IMR-90 (cell line): Measurements from ENCODE around the gene LHX8. TPM values are rescaled to one million over a fixed set of nuclear protein-coding genes. Genes with fewer than 3 reads are reported as not detected.

Experiments used
- ATAC-seq: fragments of 200-7000 bp; cut with Tn5 transposase; 2 replicates; pipeline ENCODE4 v1.9.1; 2020; ENCODE audit warnings: low read depth, mild to moderate bottlenecking, moderate library complexity
- BruUV-seq: library from RNA; stranded (reverse); fragments of 400-500 nt; replicated peaks from 2 replicates; lab custom pipeline; 2021; lab: Mats Ljungman, UMichigan
- CTCF ChIA-PET: fragments of 300-600 bp; formaldehyde crosslinking; extraction: SDS; loops from one replicate; lab custom pipeline; 2021; ENCODE audit warnings: antibody characterized with exemption; lab: Yijun Ruan, JAX
- POLR2A ChIA-PET: fragments of 300-600 bp; sonication (Branson Sonifier 250); formaldehyde crosslinking; loops from one replicate; lab custom pipeline; 2022; ENCODE audit warnings: antibody characterized with exemption; ENCODE audit not compliant: unreplicated experiment; lab: Charles Lee
- DNase-seq: peaks from one replicate; pipeline ENCODE4 v3.0.0; 2013
- H2AFZ ChIP-seq: replicated peaks from 2 replicates; pipeline ENCODE3; 2013; ENCODE audit warnings: low read length, mild to moderate bottlenecking; ENCODE audit not compliant: poor library complexity
- H2AK5ac ChIP-seq: 2 replicates; pipeline ENCODE4 v1.6.1; 2013; ENCODE audit warnings: low read depth, low read length, inconsistent platforms
- H2AK9ac ChIP-seq: replicated peaks from 2 replicates; pipeline ENCODE3; 2013; ENCODE audit warnings: mild to moderate bottlenecking, low read depth, low read length, moderate library complexity; ENCODE audit not compliant: poor library complexity
- H2BK120ac ChIP-seq: 2 replicates; pipeline ENCODE4 v1.6.1; 2013; ENCODE audit warnings: low read depth, low read length, inconsistent platforms
- H2BK15ac ChIP-seq: 3 replicates; pipeline ENCODE4 v1.6.1; 2013; ENCODE audit warnings: low read depth, low read length, inconsistent platforms
- H2BK20ac ChIP-seq: 2 replicates; pipeline ENCODE4 v1.6.1; 2013; ENCODE audit warnings: low read depth, mild to moderate bottlenecking, inconsistent platforms, low read length, moderate library complexity
- H2BK5ac ChIP-seq: 2 replicates; pipeline ENCODE4 v1.6.1; 2013; ENCODE audit warnings: mild to moderate bottlenecking, low read depth, low read length, inconsistent platforms; ENCODE audit not compliant: poor library complexity, severe bottlenecking
- H3K14ac ChIP-seq: replicated peaks from 2 replicates; pipeline ENCODE4 v1.6.1; 2013; ENCODE audit warnings: low read depth, low read length, inconsistent platforms
- H3K18ac ChIP-seq: 2 replicates; pipeline ENCODE4 v1.6.1; 2013; ENCODE audit warnings: low read depth, low read length, control low read depth
- H3K23ac ChIP-seq: 2 replicates; pipeline ENCODE4 v1.6.1; 2013; ENCODE audit warnings: low read depth, low read length, inconsistent platforms
- H3K27ac ChIP-seq: 2 replicates; pipeline ENCODE4 v1.5.1; 2013; ENCODE audit warnings: mild to moderate bottlenecking, control low read depth, low read length; ENCODE audit not compliant: insufficient read depth
- H3K27me3 ChIP-seq: 2 replicates; pipeline ENCODE4 v1.6.1; 2013; ENCODE audit warnings: low read length; ENCODE audit not compliant: control insufficient read depth, insufficient read depth
- H3K36me3 ChIP-seq: 2 replicates; pipeline ENCODE4 v1.6.1; 2013; ENCODE audit warnings: low read length, mixed read lengths; ENCODE audit not compliant: control insufficient read depth, insufficient read depth
- H3K4ac ChIP-seq: 2 replicates; pipeline ENCODE4 v1.6.1; 2013; ENCODE audit warnings: low read depth, low read length, inconsistent platforms
- H3K4me1 ChIP-seq: 2 replicates; pipeline ENCODE4 v1.6.1; 2013; ENCODE audit warnings: low read length, mixed read lengths; ENCODE audit not compliant: control insufficient read depth, insufficient read depth
- H3K4me2 ChIP-seq: 2 replicates; pipeline ENCODE4 v1.6.1; 2013; ENCODE audit warnings: low read depth, mild to moderate bottlenecking, control low read depth, low read length, moderate library complexity
- H3K4me3 ChIP-seq: 2 replicates; pipeline ENCODE4 v1.5.1; 2013; ENCODE audit warnings: low read depth, mild to moderate bottlenecking, control low read depth, low read length, moderate library complexity; ENCODE audit not compliant: insufficient read depth
- H3K56ac ChIP-seq: 2 replicates; pipeline ENCODE4 v1.6.1; 2013; ENCODE audit warnings: low read length, inconsistent platforms; ENCODE audit not compliant: insufficient read depth; ENCODE audit errors: extremely low read depth
- H3K79me1 ChIP-seq, 2 experiments: 2 replicates each; pipeline ENCODE4 v1.6.1; 2013; ENCODE audit warnings: low read length in 2 of 2, inconsistent platforms in 1 of 2, low read depth in 1 of 2
- H3K9ac ChIP-seq: 2 replicates; pipeline ENCODE4 v1.6.1; 2013; ENCODE audit warnings: low read depth, low read length, control low read depth
- H3K9me1 ChIP-seq: 2 replicates; pipeline ENCODE4 v1.6.1; 2013; ENCODE audit warnings: low read length, inconsistent platforms; ENCODE audit not compliant: insufficient read depth
- H3K9me3 ChIP-seq: 2 replicates; pipeline ENCODE4 v1.6.1; 2013; ENCODE audit warnings: low read length; ENCODE audit not compliant: control insufficient read depth, insufficient read depth
- H4K20me1 ChIP-seq: 2 replicates; pipeline ENCODE4 v1.6.1; 2013; ENCODE audit warnings: low read length, inconsistent platforms; ENCODE audit not compliant: insufficient read depth
- H4K5ac ChIP-seq: 2 replicates; pipeline ENCODE4 v1.6.1; 2013; ENCODE audit warnings: mild to moderate bottlenecking, low read depth, low read length, control low read depth
- H4K8ac ChIP-seq, 2 experiments: 2 replicates each; pipeline ENCODE4 v1.6.1; 2013; ENCODE audit warnings: low read depth in 2 of 2, low read length in 2 of 2, control low read depth in 1 of 2, inconsistent platforms in 1 of 2
- H4K91ac ChIP-seq: 2 replicates; pipeline ENCODE4 v1.6.1; 2013; ENCODE audit warnings: low read depth, low read length, inconsistent platforms; ENCODE audit not compliant: insufficient read depth
- BHLHE40 ChIP-seq: fragments of 150-350 bp; IDR thresholded peaks from 2 replicates; pipeline ENCODE4 v1.6.1; 2016; ENCODE audit warnings: mild to moderate bottlenecking, low read depth, low read length
- CEBPB ChIP-seq: IDR thresholded peaks from 2 replicates; pipeline ENCODE4 v1.6.1; 2012; ENCODE audit warnings: low read depth, low read length, improper control_type of control experiment
- CHD1 ChIP-seq: IDR thresholded peaks from 2 replicates; pipeline ENCODE4 v1.6.1; 2012; ENCODE audit warnings: low read depth, low read length, improper control_type of control experiment
- FOS ChIP-seq: fragments of 150-350 bp; IDR thresholded peaks from 2 replicates; pipeline ENCODE4 v1.6.1; 2016; ENCODE audit warnings: low read depth, low read length
- MAFK ChIP-seq: IDR thresholded peaks from 2 replicates; pipeline ENCODE4 v1.6.1; 2012; ENCODE audit warnings: low read depth, low read length, improper control_type of control experiment
- MAZ ChIP-seq: IDR thresholded peaks from 2 replicates; pipeline ENCODE4 v1.6.1; 2012; ENCODE audit warnings: low read depth, mild to moderate bottlenecking, low read length, improper control_type of control experiment, moderate library complexity, borderline replicate concordance
- NFE2L2 ChIP-seq: fragments of 150-350 bp; IDR thresholded peaks from 2 replicates; pipeline ENCODE4 v1.6.1; 2016; ENCODE audit warnings: low read depth, mild to moderate bottlenecking, low read length
- POLR2A ChIP-seq: IDR thresholded peaks from 2 replicates; pipeline ENCODE4 v1.6.1; 2012; ENCODE audit warnings: mild to moderate bottlenecking, low read depth, low read length
- RAD21 ChIP-seq: IDR thresholded peaks from 2 replicates; pipeline ENCODE4 v1.6.1; 2012; ENCODE audit warnings: low read length, improper control_type of control experiment
- RFX5 ChIP-seq: IDR thresholded peaks from 2 replicates; pipeline ENCODE4 v1.8.0; 2012; ENCODE audit warnings: low read depth, mild to moderate bottlenecking, low read length, moderate library complexity
- SMC3 ChIP-seq: fragments of 150-350 bp; IDR thresholded peaks from 2 replicates; pipeline ENCODE4 v1.6.1; 2016; ENCODE audit warnings: low read depth, mild to moderate bottlenecking, antibody characterized with exemption, low read length, moderate library complexity
- WGBS, 2 experiments: methylation state at CpG; one replicate each; pipeline versions ENCODE4 v1.1.5 to v1.1.7; 2013; ENCODE audit warnings: missing lambda C conversion rate in 2 of 2; ENCODE audit not compliant: insufficient read length in 1 of 2; ENCODE audit errors: extremely low coverage in 2 of 2; 5-methylcytosine and 5-hydroxymethylcytosine counted together
- dilution Hi-C: fragments of 300-500 bp; cut with HindIII; formaldehyde crosslinking; loops from one replicate; pipeline ENCODE4 v1.14.3; 2018; ENCODE audit warnings: low sequenced_read_pairs; ENCODE audit not compliant: unreplicated experiment
- in situ Hi-C: fragments of 300-500 bp; cut with MboI; formaldehyde crosslinking; loops from 3 replicates; pipeline ENCODE4 v1.14.3; 2019; ENCODE audit warnings: low sequenced_read_pairs, inconsistent platforms, mixed read lengths
- intact Hi-C: fragments of 100-400 bp; cut with micrococcal nuclease; formaldehyde crosslinking; loops from 2 replicates; pipeline ENCODE4 v1.10.0; 2022
- polyA plus RNA-seq, 3 experiments: library from polyadenylated mRNA; depleted of rRNA; stranded (reverse); fragments of >200 nt; gene quantifications; 2 replicates each; pipeline ENCODE4 v1.2.3, GENCODE V29; 2012; ENCODE audit warnings: low replicate concordance in 1 of 3
- total RNA-seq: library from RNA; depleted of rRNA; stranded (reverse); fragments of >200 nt; gene quantifications from 2 replicates; pipeline ENCODE4 v1.2.3, GENCODE V29; 2012
- TF ChIP-seq, protein P1 (sequence below): fragments of 150-350 bp; IDR thresholded peaks from 2 replicates; pipeline ENCODE4 v1.6.1; 2016; ENCODE audit warnings: low read depth, mild to moderate bottlenecking, low read length, moderate library complexity, borderline replicate concordance
- TF ChIP-seq, protein P2 (sequence below): conservative IDR thresholded peaks from 2 replicates; pipeline ENCODE4 v1.5.1; 2012; ENCODE audit warnings: mild to moderate bottlenecking, low read depth, low read length, improper control_type of control experiment
- TF ChIP-seq, protein P3 (sequence below): fragments of 150-350 bp; IDR thresholded peaks from 2 replicates; pipeline ENCODE4 v1.6.1; 2017; ENCODE audit warnings: mild to moderate bottlenecking, antibody characterized with exemption, low read length, low read depth

LHX8 gene
- total and polyA plus RNA-seq, 2 of the 4 experiments (the other 2 are of a cell fraction): not detected

DNA sequence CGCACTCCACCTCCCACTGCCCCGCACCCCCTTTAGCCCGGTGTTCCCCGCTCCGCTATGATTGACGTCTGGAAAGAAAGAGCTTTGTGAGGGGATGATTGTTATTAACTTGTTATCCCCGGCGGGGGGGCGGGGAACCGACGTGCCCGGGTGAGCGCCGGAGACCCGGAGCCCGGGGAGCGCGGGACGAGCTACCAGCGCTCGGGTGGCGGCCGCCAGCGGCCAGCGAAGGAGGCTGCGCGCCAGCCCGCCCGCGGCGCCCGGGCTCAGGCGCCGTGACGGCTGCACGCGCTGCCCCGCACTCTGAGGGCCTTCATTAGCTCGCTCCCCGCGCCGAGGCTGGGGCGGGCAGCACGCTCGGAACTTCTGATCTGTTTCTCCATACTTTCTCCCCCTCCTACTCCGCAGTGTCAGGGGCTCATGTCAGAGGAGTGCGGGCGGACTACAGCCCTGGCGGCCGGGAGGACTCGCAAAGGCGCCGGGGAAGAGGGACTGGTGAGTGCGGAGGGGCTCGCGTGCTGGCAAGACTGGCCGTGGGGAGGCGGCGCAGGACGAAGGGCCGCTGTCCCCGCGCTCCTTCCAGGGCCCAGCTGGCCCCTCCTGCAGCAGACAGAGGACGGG is 2.1 kb downstream of the LHX8 start:
- H3K4me2 ChIP-seq: peak overlapping the region; percentile 30; the same call in 1 of the 2 replicates
- no peaks in the 10 kb centered on the region for H4K20me1 ChIP-seq
- H2AK5ac ChIP-seq: no peak overlapping the region
- H4K5ac ChIP-seq: no peak overlapping the region
- H3K27ac ChIP-seq: no peak overlapping the region
- no peak overlapping the region for H3K18ac ChIP-seq
- dilution Hi-C loops: no loop called here
- ATAC-seq (no peak; the same call in 1 of the 2 replicates), DNase-seq (no peak)
- H3K79me1 ChIP-seq: no peaks in the 10 kb centered on the region
- no peak overlapping the region for H3K4ac ChIP-seq
- no peak overlapping the region for H3K14ac ChIP-seq
- H2BK20ac ChIP-seq: no peak overlapping the region
- no TSS peak for BruUV-seq
- H3K9me1 ChIP-seq: no peaks in the 10 kb centered on the region
- no peak overlapping the region for H4K8ac ChIP-seq
- peaks cover 61% of the 10 kb centered on the region for H3K27me3 ChIP-seq
- no peaks in the 10 kb centered on the region for H3K4me1 ChIP-seq
- H2BK5ac ChIP-seq: no peak overlapping the region
- POLR2A ChIA-PET: no interaction called here
- no peak overlapping the region for H4K91ac ChIP-seq
- H3K23ac ChIP-seq: no peak overlapping the region
- H2BK15ac ChIP-seq: no peak overlapping the region
- H3K36me3 ChIP-seq: no peaks in the 10 kb centered on the region
- TF ChIP-seq MAFK (no peak), MAZ (no peak), RFX5 (no peak), CHD1 (no peak), RAD21 (no peak), SMC3 (no peak), POLR2A (no peak), CEBPB (no peak), BHLHE40 (no peak), FOS (no peak), NFE2L2 (no peak)
- TF ChIP-seq, protein P1, sequence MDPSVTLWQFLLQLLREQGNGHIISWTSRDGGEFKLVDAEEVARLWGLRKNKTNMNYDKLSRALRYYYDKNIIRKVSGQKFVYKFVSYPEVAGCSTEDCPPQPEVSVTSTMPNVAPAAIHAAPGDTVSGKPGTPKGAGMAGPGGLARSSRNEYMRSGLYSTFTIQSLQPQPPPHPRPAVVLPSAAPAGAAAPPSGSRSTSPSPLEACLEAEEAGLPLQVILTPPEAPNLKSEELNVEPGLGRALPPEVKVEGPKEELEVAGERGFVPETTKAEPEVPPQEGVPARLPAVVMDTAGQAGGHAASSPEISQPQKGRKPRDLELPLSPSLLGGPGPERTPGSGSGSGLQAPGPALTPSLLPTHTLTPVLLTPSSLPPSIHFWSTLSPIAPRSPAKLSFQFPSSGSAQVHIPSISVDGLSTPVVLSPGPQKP: no peak
- TF ChIP-seq, protein P2, sequence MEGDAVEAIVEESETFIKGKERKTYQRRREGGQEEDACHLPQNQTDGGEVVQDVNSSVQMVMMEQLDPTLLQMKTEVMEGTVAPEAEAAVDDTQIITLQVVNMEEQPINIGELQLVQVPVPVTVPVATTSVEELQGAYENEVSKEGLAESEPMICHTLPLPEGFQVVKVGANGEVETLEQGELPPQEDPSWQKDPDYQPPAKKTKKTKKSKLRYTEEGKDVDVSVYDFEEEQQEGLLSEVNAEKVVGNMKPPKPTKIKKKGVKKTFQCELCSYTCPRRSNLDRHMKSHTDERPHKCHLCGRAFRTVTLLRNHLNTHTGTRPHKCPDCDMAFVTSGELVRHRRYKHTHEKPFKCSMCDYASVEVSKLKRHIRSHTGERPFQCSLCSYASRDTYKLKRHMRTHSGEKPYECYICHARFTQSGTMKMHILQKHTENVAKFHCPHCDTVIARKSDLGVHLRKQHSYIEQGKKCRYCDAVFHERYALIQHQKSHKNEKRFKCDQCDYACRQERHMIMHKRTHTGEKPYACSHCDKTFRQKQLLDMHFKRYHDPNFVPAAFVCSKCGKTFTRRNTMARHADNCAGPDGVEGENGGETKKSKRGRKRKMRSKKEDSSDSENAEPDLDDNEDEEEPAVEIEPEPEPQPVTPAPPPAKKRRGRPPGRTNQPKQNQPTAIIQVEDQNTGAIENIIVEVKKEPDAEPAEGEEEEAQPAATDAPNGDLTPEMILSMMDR: no peak
- TF ChIP-seq, protein P3, sequence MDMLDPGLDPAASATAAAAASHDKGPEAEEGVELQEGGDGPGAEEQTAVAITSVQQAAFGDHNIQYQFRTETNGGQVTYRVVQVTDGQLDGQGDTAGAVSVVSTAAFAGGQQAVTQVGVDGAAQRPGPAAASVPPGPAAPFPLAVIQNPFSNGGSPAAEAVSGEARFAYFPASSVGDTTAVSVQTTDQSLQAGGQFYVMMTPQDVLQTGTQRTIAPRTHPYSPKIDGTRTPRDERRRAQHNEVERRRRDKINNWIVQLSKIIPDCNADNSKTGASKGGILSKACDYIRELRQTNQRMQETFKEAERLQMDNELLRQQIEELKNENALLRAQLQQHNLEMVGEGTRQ: no peak
- H3K9me3 ChIP-seq: peaks cover 2% of the 10 kb centered on the region
- H2AFZ ChIP-seq: peak overlapping the region; percentile 41
- intact Hi-C loops: loop anchor here (5.0 kb wide), 1 partner anchor 364 kb away; no protein-coding TSS in a partner anchor
- no peak overlapping the region for H2AK9ac ChIP-seq
- 2% methylated on average over 22 of the region's 64 CpGs; no CpG with 5 or more reads in 1 of the 2 experiments for WGBS, 2 experiments
- no peak overlapping the region for H3K4me3 ChIP-seq
- no peak overlapping the region for H3K9ac ChIP-seq
- in situ Hi-C loops: no loop called here
- H3K56ac ChIP-seq: no peak overlapping the region
- no peak overlapping the region for H2BK120ac ChIP-seq
- CTCF ChIA-PET: interaction anchor here (0.6 kb wide), 1 partner anchor 96 kb away, joined by 3 read pairs; no protein-coding TSS in a partner anchor
